GM18873 (cell line): ENCODE measurements around the gene MDFI.

Experiments
- ATAC-seq: cut with Tn5 transposase; IDR thresholded peaks from one replicate; pipeline ENCODE4 v1.9.1; 2021; ENCODE audit warnings: mild to moderate bottlenecking, moderate library complexity, moderate number of reproducible peaks; ENCODE audit not compliant: unreplicated experiment, low FRiP score

The MDFI gene

DNA sequence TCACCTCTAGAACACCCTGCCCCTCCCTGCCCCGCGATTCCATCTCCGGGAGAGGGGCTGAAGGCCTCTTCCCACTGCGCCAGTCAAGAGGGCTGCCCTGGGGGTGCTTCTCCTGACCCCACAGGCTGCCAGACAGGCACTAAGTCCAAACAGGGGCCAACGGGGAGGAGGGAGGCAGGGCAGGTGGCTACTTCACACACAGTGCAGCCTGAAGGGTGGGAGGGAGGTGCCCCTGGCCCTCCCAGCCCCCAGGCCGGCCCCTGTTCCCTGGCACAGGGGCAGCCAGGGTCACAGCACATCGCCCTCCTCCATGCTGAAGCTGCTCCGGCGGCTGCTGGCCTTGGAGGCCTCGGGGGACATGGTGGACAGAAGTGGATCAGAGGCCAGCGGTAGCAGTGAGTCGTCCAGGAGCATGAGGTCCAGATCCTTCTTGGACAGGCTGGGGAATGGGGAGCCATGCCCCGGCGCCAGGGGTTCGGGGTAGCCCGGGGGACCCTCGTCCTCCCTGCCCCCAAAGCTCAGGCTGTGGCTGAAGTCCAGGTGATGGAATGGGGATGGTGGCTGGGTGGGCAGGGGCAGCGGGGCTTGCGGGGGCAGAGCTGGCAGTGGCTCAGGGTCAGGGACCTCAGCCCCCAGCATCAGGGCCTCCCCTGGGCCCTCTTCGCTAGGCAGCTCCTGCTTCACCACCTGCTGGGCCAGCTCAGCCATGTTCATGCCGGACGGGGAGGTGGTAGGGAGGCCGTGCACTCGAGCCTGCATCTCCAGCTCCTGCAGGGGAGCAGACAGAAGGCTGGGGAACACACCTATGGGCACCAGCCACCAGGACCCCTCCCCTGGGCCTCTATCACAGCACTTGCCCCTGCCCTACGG, 46.3 kb downstream of the MDFI start:
- no peak for ATAC-seq

DNA sequence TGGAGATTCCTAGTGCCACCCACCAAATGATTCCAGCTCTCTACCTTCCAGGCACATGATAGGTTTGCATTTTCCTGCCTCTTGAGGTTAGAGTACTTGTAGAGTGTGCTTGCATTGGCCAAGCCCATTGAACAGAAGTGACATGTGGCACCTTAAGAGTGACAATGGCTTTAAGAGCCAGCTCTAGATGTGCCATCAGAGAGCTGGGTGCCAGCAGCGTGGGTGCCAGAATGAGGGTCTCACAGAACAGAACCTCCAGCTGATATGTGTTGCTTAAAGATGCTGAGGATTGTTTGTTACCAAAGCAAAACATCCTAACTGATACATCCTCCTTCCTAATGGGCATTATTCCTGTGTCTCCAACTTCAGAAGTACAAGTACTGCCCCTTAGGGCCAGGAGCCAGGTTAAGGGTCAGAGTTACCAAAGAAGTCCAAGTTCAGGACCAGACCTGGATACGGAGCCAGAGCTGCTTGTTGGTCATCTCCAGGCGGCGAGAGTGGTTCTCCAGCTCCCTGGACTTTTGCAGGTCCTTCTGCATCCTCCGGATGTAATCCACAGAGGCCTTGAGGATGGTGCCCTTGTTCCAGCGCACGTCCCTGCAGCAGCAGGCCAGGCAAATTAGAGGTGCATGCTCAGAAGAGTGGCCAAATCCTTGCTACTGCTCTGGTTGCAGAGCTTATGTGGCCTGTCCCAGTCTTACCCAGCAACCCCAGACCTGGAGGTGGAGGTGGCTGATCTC, 47.5 kb downstream of the MDFI start:
- no peak for ATAC-seq

DNA sequence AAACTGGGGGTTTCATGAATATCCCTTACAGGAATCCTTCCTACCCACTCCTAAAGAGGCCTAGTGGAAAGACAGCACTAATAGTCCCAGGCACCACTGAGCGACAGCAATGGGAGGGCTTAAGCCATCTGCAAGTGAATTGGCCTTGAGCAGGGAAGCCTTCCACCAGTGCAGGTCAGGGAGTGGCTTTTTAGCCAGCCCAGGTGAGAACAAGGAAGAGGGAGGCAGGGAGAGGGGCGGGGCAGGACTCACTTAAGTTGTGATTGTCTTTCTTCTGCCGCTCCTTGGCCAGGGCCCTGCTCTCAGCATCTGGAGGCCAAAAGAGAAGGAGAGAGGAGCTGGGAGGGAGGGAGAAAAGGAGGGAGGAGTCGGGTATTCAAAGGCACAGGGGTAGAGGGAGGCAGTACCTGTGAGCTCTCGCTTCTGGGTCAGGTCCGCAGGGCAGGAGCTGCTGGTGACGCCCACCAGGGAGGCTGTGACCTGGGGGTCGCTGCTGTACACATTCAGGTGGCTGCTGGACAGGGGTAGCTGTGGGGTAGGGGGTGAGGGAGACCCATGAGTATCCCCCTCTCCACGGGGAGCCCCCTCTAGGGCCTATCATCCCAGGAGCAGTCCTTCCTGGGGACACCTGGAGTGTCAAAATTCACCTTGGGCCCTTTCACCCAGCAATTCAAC, 49.4 kb downstream of the MDFI start:
- no peak for ATAC-seq

DNA sequence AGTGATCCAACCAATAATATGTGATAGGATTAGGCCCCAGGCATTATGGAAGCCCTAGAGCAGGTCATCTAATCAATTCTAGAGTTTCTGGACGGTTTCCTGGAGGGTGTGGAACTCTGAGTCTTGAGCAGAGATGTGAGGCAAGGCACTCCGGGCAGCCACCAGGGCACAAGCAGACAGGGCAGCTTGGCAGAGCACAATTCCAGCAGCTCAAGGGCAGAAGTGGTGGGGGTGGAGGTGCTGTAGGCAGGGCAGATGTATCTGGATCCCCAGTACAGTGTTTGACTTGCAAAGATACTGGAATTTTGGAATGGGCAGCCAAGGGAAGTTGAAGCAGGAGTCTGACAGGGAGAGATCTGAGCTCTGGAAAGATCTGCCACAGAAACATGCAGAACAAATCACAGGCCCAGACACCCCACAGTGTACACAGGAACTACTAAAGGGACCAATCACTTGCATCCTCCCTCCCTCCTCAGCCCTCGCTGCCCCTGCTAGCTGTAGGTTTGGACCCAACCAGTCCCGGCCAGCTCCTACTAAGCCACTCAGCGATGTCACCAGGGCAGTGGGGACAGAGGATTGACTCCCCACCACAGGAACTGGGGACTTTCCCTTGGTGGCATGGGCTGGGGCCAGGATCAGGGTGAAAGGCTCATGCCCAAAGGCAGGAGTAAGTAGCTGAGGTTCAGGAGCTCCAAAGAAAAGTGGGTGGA, 50.1 kb downstream of the MDFI start:
- ATAC-seq = no peak

DNA sequence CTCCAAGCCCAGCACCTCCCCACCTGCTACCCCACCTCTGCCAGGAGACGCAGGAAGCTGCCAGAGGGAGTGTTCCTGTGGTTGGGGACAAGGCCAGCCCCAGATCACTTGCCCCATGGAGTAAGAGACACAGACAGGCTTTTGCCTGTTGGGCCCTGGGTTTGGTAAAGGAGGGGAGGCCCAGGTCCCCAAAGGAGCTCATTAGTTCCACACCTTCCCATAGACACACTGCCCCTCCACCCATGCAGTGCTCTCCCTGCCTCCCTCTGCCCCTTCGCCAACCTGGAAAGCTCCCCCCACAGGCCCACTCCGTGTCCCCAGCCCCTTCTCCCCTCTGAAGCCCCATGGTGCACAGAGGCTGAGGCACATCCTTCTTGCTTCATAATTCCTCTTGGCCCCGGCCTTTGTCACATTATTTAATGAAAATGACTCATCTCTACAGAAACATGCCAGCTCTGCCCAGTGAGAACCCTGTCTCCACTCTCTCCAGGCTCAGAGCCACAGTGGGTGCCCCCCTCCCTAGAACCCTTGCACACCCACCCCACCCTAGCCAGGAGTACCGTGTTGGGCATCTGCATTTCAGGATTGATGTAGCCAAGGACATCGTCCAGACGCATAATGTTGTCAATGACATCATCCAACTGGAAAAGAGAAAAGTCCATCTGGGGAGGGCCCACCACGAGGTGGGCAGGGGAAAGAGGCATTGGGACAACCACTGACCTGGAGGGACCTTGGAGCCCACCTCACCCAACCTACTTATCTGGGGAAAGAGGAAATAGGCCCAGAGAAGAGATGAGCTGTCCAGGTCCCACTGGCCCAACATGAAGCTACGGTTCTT, 51.1 kb downstream of the MDFI start:
- ATAC-seq = no peak

DNA sequence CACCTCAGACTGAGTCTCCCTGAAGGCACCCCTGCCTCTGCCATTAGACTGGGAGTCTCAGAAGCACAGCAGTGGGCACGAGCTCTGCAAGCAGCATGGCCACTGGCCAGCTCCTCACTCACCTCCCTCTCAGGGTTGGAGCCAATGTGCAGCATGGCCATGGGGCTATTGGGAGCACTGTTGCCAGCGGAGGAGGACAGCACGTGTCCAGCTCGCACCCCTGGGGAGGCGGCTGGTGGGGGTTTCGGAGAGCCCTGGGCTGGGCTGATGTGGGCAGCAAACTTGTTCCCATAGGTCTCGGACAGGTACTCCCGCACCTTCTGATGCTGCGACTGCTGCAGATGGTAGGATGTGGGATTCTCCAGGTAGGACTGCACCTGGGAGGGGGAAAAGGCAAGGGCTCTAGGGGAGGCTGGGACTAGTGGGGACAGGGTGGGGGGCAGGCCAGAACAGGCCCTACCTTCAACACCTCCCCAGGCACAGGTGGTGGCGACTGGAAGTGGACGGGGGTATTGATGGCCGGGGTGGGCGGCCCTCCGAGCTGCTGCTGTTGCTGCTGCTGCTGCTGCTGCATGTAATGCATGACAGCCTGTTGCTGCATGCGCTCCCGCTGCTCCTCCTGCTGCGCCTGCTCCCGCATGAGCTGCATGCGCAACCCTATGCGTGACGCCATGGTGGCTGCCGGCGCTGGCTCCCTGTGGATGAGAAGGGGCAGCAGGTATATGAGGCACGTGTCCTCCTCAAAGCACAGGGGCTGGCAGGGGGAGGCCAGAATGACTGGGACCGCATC, 52.5 kb downstream of the MDFI start:
- no peak for ATAC-seq

DNA sequence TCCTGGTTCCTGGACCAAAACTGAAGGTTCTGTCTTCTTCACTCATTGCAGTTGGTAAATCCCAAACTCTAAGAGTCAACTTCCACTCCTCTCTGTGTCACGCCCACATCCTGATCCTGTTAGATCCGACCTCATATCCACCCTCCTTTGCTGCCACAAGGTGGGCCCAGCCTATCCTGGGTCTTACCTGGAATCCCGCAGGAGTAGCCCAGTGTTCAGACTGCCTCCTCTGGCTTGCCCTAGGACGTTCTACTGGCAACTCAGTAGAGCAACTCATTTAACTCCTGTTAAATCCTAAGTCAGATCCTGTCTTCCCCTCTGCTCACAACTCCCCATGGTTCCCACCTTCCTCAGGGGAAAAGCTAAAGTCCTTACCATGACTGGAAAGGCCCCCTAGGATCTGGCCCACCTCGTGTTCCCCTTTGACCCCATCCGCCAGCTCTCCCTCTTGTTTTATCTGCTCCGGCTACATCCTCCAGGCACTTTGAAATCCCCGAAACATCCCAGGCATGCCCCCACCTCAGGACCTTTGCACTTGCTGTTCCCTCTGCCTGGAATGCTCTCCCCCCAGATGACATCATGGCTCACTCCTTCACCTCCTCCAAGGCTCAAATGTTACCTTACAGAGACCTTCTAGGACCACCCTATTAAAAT, 53.3 kb downstream of the MDFI start:
- no peak for ATAC-seq

DNA sequence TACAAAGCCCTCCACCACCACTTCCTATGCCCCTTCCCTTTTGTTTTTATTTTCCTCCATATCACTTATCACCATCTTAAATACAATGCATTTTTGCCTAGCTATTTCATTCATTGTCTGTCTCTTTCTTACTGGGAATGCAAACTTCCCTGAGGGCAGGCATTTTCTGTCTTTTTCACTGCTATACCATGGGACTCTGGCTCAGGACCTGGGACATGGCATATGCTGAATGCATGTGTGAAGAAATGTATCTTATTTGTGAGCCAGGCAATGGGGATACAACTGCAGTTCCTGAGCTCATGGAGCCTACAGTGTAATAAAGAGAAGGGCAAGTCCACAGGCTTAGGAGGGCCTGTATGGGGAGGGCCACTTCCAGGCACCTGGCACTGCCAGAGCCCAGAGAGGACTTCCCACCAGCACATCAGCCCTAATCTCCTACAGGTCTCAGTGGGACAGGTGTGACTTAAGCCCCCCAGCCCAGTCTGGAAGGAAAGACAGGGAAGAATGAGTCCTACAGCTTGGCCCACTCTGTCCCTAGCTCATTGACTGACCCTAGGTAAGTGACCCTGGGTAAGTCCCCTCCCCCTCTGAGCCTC, 53.9 kb downstream of the MDFI start:
- ATAC-seq = no peak

DNA sequence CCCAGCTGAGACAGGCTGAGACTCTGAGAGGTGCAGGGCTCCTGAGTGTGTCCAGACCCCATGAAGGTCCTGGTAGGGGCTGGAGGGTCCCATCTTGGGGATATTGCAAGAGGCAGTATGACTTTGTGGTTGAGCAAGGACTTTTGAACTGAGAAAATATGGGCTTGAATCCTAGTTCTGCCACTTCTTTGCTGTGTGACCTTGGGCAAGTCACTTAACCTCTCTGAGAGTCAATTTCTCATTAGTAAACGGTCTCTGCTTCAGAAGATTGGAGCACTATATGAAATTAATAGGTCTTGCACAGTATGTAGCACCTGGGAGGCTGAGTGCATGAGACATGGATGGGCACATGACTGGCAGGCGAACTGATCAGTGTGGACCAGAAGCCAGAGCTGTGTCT, 54.5 kb downstream of the MDFI start:
- no peak for ATAC-seq

DNA sequence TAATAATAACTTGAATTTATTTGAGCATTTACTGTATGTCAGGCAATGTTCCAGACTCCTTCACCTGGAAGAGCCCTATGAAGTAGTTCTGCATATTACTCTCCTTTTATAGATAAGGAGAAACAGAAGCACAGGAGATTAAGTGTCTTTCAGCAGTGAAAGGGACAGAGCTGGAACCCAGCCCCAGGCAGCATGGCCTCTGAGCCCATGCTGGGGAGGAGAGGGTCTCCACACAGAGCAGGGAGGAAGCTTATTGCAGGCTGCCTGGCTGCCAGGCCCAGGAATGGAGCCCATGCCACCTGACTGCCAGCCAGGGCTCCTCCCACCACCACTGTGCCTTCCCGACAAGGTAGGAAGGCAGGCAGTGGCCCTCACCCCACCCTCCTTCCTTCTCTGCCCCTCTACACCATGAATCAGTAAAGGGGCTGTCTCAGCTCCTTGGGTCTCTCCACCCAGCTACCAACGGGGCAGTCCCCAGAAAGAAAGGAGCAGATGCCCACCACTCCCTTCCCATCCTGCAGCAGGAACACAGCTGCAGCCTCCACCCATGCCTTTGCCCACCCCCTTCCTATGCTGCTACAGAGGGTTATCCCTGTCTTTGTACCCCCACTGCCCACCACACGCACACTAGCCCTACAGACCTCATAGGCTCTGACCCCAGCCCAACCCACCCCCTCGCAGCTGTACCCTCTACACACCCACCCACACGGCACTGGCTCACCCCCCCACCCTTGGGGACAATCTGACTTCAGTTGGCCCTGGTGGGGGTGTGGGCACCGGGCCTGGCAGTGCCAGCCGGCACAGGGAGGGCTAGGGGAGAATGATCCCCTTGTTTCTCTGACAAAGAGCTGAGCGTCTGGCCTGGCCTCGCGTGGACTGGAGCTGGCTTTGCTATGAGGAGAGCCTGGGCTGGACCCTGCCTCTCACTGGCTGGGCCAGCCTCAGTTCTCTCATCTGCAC, 55.3 kb downstream of the MDFI start:
- no peak for ATAC-seq

DNA sequence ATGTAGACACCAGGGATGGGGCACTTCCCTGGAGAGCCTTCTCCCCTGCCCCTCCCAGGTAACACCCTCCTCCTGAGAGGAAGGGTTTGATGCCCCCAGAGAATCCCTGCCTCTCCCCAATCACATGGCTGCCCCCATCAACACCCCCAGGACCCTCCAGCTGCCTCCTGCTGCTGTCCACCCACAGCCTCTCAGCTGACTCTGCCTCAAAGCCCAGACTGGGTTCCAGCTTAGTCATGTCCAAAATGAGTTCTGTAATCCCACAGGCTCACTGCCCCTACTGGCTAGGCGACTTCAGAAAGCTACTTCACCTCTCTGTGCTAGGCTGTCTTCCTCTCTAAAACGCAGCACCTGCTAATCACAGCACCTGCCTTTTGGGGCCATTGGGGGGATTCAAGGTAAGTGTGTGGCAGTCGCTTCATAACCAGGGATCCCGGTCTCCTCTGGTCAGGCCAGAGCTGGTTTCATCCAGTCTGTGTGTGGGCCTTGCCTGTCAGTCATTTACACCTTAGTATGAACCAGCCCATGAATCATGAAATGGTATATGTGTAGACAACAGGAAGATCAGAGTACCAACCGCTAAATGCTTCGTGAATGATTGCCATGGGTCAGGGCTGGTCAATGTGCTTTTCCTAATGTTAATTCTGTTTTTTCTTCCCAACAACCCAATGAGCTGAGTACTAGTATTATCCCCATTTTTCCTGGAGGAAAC, 56.7 kb downstream of the MDFI start:
- ATAC-seq = no peak

DNA sequence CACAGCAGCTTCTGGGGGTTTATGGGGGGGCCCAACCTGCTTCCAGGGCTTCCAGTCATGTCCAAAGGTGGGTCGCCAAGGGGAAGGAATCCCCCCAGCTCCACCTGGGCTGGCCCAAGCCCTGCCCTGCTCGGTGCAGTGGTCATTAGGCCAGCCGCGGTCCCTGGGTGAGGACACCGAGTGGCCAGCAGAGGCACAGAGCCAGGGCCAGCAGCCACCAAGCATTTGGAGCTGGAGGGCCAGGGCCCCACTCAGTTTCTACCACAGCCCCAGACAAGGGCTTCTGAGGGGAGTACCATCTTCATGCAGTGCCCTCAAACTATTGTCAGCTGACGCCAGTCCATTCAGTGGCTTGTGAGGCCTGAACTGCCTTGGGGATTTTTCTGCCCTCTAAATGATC, 57.6 kb downstream of the MDFI start:
- ATAC-seq = no peak

DNA sequence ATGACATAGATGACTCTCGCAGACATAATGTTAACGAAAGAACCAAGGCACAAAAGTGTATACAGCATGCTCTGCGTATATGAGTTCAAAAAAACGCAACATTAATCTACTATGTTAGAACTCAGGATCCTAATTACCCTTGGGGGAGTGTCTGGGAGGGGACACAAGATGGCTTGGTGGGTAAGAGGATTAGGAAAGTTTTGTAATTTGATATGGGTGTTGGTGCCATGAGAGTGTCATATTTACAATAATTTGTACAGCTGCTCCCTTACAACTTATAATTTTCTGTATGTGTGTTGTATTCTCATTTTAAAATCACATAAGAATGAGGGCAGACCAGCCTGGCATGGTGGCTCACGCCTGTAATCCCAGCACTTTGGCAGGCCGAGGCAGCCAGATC, 58.5 kb downstream of the MDFI start:
- ATAC-seq = no peak

DNA sequence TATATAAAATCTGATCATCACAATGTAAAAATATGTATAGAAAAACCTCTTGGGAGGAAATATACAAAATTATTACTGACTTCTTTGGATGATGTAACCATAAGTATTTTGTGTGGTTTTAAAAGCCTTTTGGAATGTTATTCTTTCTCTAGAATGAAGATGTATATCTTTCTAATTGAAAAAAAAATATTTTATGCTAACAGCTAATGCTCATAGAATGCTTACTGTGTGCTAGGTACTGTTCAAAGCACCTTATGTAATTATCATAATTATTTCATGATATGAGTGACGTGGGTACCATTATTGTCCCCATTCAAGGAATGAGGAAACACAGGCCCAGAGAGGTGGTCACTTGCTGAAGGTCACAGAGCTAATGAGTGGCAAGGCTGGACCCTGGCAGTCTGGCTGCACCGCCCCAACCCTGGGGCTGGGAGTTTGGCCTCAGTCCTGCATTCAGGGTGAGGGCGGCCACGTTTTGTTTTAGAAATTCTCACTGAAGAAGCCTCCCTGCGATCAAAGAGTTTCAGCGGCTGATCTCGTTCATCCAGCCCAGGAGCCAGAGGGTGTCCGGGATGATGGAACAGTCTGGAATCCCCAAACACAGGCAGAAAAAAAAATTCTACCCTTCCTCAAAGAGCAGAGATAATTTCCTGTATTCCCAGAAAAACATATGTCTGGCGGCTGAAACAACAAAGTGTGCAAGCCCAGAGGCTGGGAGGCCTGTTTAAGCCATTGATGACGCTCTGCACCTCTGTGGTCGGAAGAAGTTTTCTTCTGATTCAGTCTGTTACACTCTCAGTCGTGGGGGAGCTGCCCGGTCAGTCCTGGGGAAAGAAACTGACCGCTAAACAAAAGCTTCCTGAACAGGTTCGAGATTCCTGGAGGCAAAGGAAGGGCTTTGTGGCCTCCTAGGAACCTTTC, 59.9 kb downstream of the MDFI start:
- ATAC-seq = no peak

DNA sequence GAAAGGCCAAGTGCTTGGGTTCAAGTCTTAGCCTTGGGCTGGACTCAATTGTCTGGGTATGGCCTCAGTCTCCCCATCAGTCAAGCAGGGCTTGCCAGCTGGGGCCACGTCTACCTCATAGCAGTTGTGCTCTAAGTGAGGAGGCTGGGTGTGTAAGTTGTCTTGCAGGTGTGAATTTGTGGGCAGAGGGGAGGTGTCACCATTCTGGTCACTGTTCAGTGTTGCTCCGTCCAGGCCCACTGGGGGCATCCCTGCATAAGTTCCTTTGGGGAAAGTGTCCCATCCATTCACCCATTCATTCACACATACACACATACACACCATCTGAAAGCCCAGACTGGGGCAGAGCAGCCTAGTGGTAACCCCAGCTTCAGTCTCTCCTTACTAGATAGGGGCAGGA, 60.8 kb downstream of the MDFI start:
- no peak for ATAC-seq
